Activated CD4-positive, CD25-positive, alpha-beta regulatory T cell (primary cell): ENCODE measurements around the gene DDB1.
A peak's percentile ranks its signal among the peaks of the same experiment; 100 is the strongest.
"Not testable (repeated sequence)": the region's sequence is repeated elsewhere in the genome, so short reads cannot be mapped to it uniquely, and the experiment has no call there.

ENCODE experiments used
- DNase-seq, 4 experiments: peaks; one replicate each; lab custom pipeline; 2025; lab: John Stamatoyannopoulos, UW

DDB1 gene

GRCh38 chr11:61268588-61269250 is 64.2 kb downstream of the DDB1 start:
- DNase-seq, result no peak

DNA sequence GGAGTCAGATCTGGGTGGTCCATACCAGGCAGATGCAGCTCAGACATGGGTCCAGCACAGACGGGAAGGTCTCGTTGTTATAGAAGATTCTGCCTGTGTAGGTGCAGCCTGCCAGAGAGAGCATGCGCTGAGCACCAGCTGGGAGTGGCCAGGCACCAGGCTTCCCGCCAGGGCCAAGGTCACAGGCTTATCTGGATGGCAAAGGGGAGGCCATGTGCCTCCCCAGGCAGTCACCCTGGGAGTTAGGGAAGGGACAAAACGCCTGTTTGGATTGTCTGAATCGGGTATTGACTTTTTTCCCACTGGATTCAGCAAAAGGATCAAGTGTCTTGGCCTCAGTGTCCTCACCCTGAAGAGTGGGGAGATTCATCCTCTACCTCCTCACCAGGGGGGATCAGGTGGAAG is 65.5 kb downstream of the DDB1 start:
- DNase-seq, result no peak

DNA sequence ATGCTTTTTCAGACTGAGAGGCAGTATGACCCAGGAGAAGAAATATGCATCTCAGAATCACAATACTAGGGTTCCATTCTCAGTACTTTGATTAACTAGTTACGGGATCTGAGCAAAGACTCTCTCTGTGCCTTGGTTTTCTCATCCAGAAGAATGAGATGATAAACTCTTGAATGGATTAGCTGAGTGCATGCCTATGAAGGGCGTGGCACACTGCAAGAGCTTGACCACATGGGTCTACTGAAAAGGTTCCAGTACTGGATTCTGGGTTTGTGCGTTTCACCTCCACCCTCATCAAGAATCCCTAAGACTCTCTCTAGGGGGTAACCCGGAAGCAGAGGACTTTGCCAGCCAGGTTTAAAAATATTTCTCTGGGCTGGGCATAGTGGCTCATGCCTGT is 66.3 kb downstream of the DDB1 start:
- no peak for DNase-seq

DNA sequence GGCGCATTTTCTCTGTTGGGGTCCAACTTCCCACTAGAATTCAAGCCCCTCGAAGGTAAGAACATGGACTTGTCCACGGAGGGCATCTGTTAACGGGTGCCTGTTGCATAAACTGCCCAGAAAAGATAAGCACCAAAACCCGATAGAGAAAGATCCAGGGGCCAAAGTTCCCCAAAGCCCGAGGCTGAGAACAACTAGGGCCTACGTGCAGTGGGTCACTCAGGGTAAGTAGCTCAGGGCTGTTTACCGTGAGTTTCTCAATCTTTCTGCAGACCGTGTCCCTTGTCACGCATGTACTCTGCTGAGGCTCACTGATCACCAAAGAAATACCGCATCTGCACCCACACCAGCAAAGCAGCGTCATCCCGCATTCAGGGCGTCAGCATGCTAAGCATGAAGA is 67.5 kb downstream of the DDB1 start:
- no peak for DNase-seq

GRCh38 chr11:61264795-61265194 is 68.1 kb downstream of the DDB1 start:
- no peak for DNase-seq

DNA sequence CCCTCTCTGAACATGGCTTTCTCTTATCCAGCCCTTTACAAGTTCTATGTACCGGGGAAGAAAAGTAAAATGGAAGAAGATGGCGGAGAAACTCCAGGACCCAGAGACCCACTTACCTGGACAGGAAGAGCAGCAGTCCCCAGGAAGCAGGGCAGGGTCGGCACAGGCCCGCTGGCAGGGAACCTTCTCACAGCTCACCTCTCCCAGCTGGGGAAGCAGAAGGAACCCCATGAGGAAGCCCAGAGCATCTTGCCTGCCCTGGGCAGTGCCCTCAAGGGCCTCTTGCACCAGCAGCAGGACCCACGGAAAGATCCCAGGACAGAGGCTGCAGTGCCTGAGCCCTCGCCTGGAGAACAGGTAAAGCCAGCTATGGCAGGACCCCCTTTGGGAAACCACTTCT is 68.5 kb downstream of the DDB1 start:
- no peak for DNase-seq

GRCh38 chr11:61259363-61259762 is 73.5 kb downstream of the DDB1 start:
- DNase-seq, result no peak

DNA sequence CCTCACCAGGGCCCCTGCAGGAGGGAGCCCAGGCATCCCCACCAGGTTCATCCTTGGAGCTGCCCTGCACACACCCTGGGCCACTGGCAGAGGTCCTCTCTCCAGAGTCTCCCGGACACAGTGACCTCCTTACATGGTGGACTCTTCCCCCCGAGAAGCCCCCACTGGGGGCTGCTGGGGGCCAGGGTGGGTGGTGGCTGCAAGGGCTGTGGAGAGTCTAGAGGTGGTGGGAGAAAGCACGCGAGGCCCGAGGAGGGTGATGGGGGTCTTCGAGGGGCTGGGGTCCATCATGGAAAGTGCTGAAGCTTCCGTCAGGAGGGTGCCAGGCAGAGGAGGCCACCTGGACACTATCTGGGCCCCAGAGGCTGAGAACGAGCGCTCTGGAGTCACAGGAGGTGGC is 74.4 kb downstream of the DDB1 start:
- no peak for DNase-seq

DNA sequence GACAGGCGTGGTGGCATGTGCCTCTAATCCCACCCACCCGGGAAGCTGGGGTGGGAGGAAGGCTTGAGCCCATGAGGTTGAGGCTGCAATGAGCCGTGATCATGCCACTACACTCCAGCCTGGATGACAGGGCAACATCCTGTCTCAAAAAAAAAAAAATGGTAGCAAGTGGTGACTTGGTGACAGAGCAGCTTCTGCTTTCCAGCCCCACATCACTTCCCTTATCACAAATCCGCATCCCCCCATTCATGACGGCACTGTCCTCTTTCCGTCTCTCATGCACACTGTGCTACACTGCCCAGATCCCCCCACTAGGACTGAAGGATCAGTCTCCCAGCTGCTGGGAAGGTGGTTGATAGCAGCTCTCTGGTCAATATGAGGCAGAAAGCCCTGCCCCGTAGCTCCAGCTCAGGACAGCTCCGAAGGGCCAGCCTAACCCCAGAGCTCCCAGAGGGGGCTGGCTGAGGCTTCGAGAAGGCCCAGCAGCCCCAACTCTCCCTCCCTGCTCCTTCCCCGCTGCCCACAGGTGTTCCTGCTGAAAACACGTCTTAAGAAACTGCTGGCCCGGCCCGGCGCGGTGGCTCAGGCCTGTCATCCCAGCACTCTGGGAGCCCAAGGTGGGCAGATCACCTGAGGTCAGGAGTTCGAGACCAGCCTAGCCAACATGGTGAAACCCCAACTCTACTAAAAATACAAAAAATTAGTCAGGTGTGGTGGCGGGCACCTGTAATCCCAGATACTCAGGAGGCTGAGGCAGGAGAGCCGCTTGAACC is 76.0 kb downstream of the DDB1 start:
- no peak for DNase-seq

DNA sequence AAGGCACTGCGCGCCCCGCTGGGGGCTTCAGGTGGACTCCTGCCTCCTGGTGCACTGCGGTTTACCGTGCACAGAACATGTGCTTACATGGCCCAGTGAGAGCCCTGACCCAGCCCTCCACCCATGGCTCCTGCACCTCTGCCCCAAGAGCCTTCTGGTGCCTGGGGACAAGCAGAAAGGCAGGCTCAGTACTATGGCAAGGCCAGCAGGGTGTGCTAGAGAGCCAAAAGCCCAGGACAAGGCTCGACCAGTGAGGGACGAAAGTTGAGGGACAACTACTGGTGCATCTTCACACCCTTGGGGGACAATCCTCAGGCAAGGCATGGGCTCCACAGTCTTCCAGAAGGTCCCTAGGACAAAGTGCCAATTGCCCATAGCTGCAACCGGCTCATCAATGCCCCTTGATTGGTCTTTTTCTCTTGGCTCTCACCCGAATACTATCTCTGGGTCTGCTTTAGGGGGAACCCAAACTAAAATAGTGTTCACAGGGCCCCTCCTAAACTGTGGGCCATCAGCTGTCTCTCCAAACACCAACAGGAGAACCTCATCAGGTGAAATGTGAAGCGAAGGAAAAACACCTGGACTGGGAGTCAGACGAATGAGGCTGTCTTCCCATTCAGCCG is 78.4 kb downstream of the DDB1 start:
- peak; percentile 15 to 50 (median 22) for DNase-seq

- DNase-seq, result not testable (repeated sequence)
Measured at GRCh38 chr11:61252332-61252731, 80.6 kb downstream of the DDB1 start.

- not testable (repeated sequence) for DNase-seq
Measured at GRCh38 chr11:61250796-61251765, 81.8 kb downstream of the DDB1 start.
